Tibial nerve (tissue), 4 donors: ENCODE results near the gene NEUROD1.

Experiments used
- CTCF ChIP-seq, 5 experiments: fragments of 200-600 bp in 3 of 5; fragments of 450-650 bp in 2 of 5; sonication (generic) in 3 of 5; IDR thresholded peaks; one replicate each; pipeline ENCODE4 v1.5.1; 2016 to 2019; ENCODE audit warnings: antibody characterized with exemption in 5 of 5, mild to moderate bottlenecking in 3 of 5, moderate library complexity in 2 of 5
- EP300 ChIP-seq, 2 donors: sonication (generic); formaldehyde crosslinking; IDR thresholded peaks; one replicate each; pipeline ENCODE4 v1.6.1; 2017; ENCODE audit warnings: antibody characterized with exemption in 2 of 2, mild to moderate bottlenecking in 1 of 2
- POLR2A ChIP-seq, 2 donors: fragments of 450-650 bp; IDR thresholded peaks; one replicate each; pipeline ENCODE4 v1.6.1; 2017; ENCODE audit warnings: antibody characterized with exemption in 2 of 2, mild to moderate bottlenecking in 2 of 2, moderate library complexity in 2 of 2

GRCh38 chr2:181715033-181715630 is 34.8 kb upstream of the NEUROD1 start:
- TF ChIP-seq EP300 (IDR thresholded peaks at IDR 0.05) (no peak), CTCF (IDR thresholded peaks at IDR 0.05) (peak; percentile 49 to 67 (median 65)), POLR2A (IDR thresholded peaks at IDR 0.05) (no peak)
